HEK293 (cell line): Measurements from ENCODE around the gene FOXC1.

ENCODE experiments used
- CTCF ChIA-PET: fragments of 350-600 bp; formaldehyde crosslinking; extraction: SDS; loops from one replicate; lab custom pipeline; 2021; ENCODE audit warnings: antibody characterized with exemption; lab: Yijun Ruan, JAX
- POLR2A ChIA-PET: fragments of 300-600 bp; formaldehyde crosslinking; extraction: SDS; loops from one replicate; lab custom pipeline; 2020; ENCODE audit warnings: antibody characterized with exemption, inconsistent platforms; lab: Yijun Ruan, JAX
- H3K27ac ChIP-seq: fragments of 200-500 bp; sonication (Bioruptor generic); 2 replicates; pipeline ENCODE4 v1.5.1; 2014; ENCODE audit warnings: low read depth, low read length, control low read depth, inconsistent platforms; ENCODE audit errors: extremely low read depth
- H3K36me3 ChIP-seq, 2 experiments: fragments of 200-500 bp in 1 of 2; sonication (Bioruptor generic) in 1 of 2; 1 replicate in 1 of 2; 2 replicates in 1 of 2; pipeline ENCODE4 v1.5.1; 2014 to 2017; ENCODE audit warnings: inconsistent platforms in 2 of 2, low read length in 2 of 2; ENCODE audit not compliant: control insufficient read depth in 2 of 2, insufficient read depth in 1 of 2
- H3K4me1 ChIP-seq: fragments of 200-500 bp; sonication (Bioruptor generic); 2 replicates; pipeline ENCODE4 v1.5.1; 2014; ENCODE audit warnings: mild to moderate bottlenecking, low read length, inconsistent platforms; ENCODE audit not compliant: control insufficient read depth, insufficient read depth
- H3K4me3 ChIP-seq: 2 replicates; pipeline ENCODE4 v1.5.1; 2011; ENCODE audit warnings: low read depth, mild to moderate bottlenecking, control low read depth, low read length, moderate library complexity
- H3K9me3 ChIP-seq: fragments of 200-500 bp; sonication (Bioruptor generic); 2 replicates; pipeline ENCODE4 v1.5.1; 2014; ENCODE audit warnings: low read depth, low read length, inconsistent platforms; ENCODE audit not compliant: control insufficient read depth, insufficient read depth
- GLI4 ChIP-seq: fragments of 450-650 bp; formaldehyde crosslinking; IDR thresholded peaks from 2 replicates; pipeline ENCODE4 v1.5.1; 2016; ENCODE audit warnings: missing biosample characterization, missing genetic modification characterization
- GLIS2 ChIP-seq: fragments of 450-650 bp; formaldehyde crosslinking; IDR thresholded peaks from 2 replicates; pipeline ENCODE4 v1.5.1; 2016; ENCODE audit warnings: missing biosample characterization, missing genetic modification characterization
- KLF1 ChIP-seq: fragments of 450-650 bp; formaldehyde crosslinking; IDR thresholded peaks from 2 replicates; pipeline ENCODE4 v1.5.1; 2016; ENCODE audit warnings: missing biosample characterization, missing genetic modification characterization
- KLF8 ChIP-seq: fragments of 450-650 bp; formaldehyde crosslinking; IDR thresholded peaks from 2 replicates; pipeline ENCODE4 v1.5.1; 2016; ENCODE audit warnings: missing biosample characterization, missing genetic modification characterization
- REPIN1 ChIP-seq: fragments of 450-650 bp; formaldehyde crosslinking; IDR thresholded peaks from 2 replicates; pipeline ENCODE4 v1.5.1; 2017; ENCODE audit warnings: missing biosample characterization, missing genetic modification characterization, low read depth
- SALL2 ChIP-seq: fragments of 450-650 bp; formaldehyde crosslinking; IDR thresholded peaks from 2 replicates; pipeline ENCODE4 v1.5.0; 2017; ENCODE audit warnings: missing biosample characterization, mild to moderate bottlenecking, missing genetic modification characterization, borderline replicate concordance
- SCRT2 ChIP-seq: fragments of 450-650 bp; formaldehyde crosslinking; IDR thresholded peaks from 2 replicates; pipeline ENCODE4 v1.5.1; 2016; ENCODE audit warnings: missing biosample characterization, missing genetic modification characterization
- SP2 ChIP-seq: fragments of 450-650 bp; formaldehyde crosslinking; IDR thresholded peaks from 2 replicates; pipeline ENCODE4 v1.5.1; 2016; ENCODE audit warnings: missing biosample characterization, missing genetic modification characterization
- TRIM28 ChIP-seq: IDR thresholded peaks from 2 replicates; pipeline ENCODE4 v1.6.1; 2011; ENCODE audit warnings: low read length, control low read depth, borderline replicate concordance
- ZBTB1 ChIP-seq: fragments of 450-650 bp; formaldehyde crosslinking; IDR thresholded peaks from 2 replicates; pipeline ENCODE4 v1.5.1; 2016; ENCODE audit warnings: missing biosample characterization, missing genetic modification characterization
- ZBTB17 ChIP-seq: fragments of 450-650 bp; formaldehyde crosslinking; IDR thresholded peaks from 2 replicates; pipeline ENCODE4 v1.5.1; 2016; ENCODE audit warnings: missing biosample characterization, missing genetic modification characterization
- ZBTB20 ChIP-seq: fragments of 450-650 bp; formaldehyde crosslinking; IDR thresholded peaks from 2 replicates; pipeline ENCODE4 v1.5.1; 2016; ENCODE audit warnings: missing biosample characterization, missing genetic modification characterization
- ZBTB7A ChIP-seq: fragments of 450-650 bp; formaldehyde crosslinking; IDR thresholded peaks from 2 replicates; pipeline ENCODE4 v1.5.1; 2016; ENCODE audit warnings: low read depth, missing biosample characterization, missing genetic modification characterization
- ZBTB8A ChIP-seq: fragments of 450-650 bp; formaldehyde crosslinking; IDR thresholded peaks from 2 replicates; pipeline ENCODE4 v1.5.1; 2016; ENCODE audit warnings: missing biosample characterization, missing genetic modification characterization
- ZNF19 ChIP-seq: fragments of 450-650 bp; formaldehyde crosslinking; IDR thresholded peaks from 2 replicates; pipeline ENCODE4; 2016; ENCODE audit warnings: missing biosample characterization, missing genetic modification characterization, low read depth
- ZNF2 ChIP-seq: fragments of 450-650 bp; formaldehyde crosslinking; IDR thresholded peaks from 2 replicates; pipeline ENCODE4 v1.5.1; 2016; ENCODE audit warnings: missing biosample characterization, missing genetic modification characterization
- ZNF202 ChIP-seq: fragments of 450-650 bp; formaldehyde crosslinking; IDR thresholded peaks from 2 replicates; pipeline ENCODE4 v1.5.1; 2016; ENCODE audit warnings: missing biosample characterization, missing genetic modification characterization, borderline replicate concordance
- ZNF274 ChIP-seq, 2 experiments: fragments of 200-500 bp in 1 of 2; fragments of 450-650 bp in 1 of 2; sonication (Bioruptor generic) in 1 of 2; formaldehyde crosslinking in 1 of 2; IDR thresholded peaks; 2 replicates each; pipeline versions ENCODE4 v1.5.1 to v1.6.1; 2014 to 2016; ENCODE audit warnings: borderline replicate concordance in 1 of 2, inconsistent platforms in 1 of 2, low read length in 1 of 2, missing biosample characterization in 1 of 2, missing genetic modification characterization in 1 of 2
- ZNF292 ChIP-seq: fragments of 450-650 bp; formaldehyde crosslinking; IDR thresholded peaks from 2 replicates; pipeline ENCODE4 v1.5.1; 2016; ENCODE audit warnings: low read depth, missing biosample characterization, missing genetic modification characterization, borderline replicate concordance
- ZNF341 ChIP-seq: fragments of 450-650 bp; formaldehyde crosslinking; IDR thresholded peaks from 2 replicates; pipeline ENCODE4; 2016; ENCODE audit warnings: low read depth, missing biosample characterization, missing genetic modification characterization
- ZNF433 ChIP-seq: fragments of 450-650 bp; formaldehyde crosslinking; IDR thresholded peaks from 2 replicates; pipeline ENCODE4 v1.5.1; 2016; ENCODE audit warnings: missing biosample characterization, missing genetic modification characterization, low read depth
- ZNF529 ChIP-seq: fragments of 450-650 bp; formaldehyde crosslinking; IDR thresholded peaks from 2 replicates; pipeline ENCODE4 v1.5.1; 2017; ENCODE audit warnings: missing genetic modification characterization, missing biosample characterization; ENCODE audit not compliant: insufficient replicate concordance
- ZNF600 ChIP-seq: fragments of 450-650 bp; formaldehyde crosslinking; IDR thresholded peaks from 2 replicates; pipeline ENCODE4 v1.5.1; 2016; ENCODE audit warnings: missing biosample characterization, missing genetic modification characterization
- ZNF692 ChIP-seq: fragments of 450-650 bp; formaldehyde crosslinking; IDR thresholded peaks from 2 replicates; pipeline ENCODE4 v1.5.1; 2016; ENCODE audit warnings: missing biosample characterization, missing genetic modification characterization
- ZNF701 ChIP-seq: fragments of 450-650 bp; formaldehyde crosslinking; IDR thresholded peaks from 2 replicates; pipeline ENCODE4 v1.5.1; 2016; ENCODE audit warnings: missing biosample characterization, missing genetic modification characterization
- ZNF768 ChIP-seq: fragments of 450-650 bp; formaldehyde crosslinking; IDR thresholded peaks from 2 replicates; pipeline ENCODE4 v1.5.1; 2018; ENCODE audit warnings: missing biosample characterization, mild to moderate bottlenecking, missing genetic modification characterization
- ZNF777 ChIP-seq: fragments of 450-650 bp; formaldehyde crosslinking; IDR thresholded peaks from 2 replicates; pipeline ENCODE4 v1.5.1; 2017; ENCODE audit warnings: missing biosample characterization, missing genetic modification characterization, borderline replicate concordance
- TF ChIP-seq, protein P1 (sequence below): fragments of 450-650 bp; formaldehyde crosslinking; IDR thresholded peaks from 2 replicates; pipeline ENCODE4 v1.5.1; 2017; ENCODE audit warnings: missing biosample characterization, mild to moderate bottlenecking, missing genetic modification characterization, moderate library complexity
- TF ChIP-seq, protein P2 (sequence below): fragments of 450-650 bp; formaldehyde crosslinking; IDR thresholded peaks from 2 replicates; pipeline ENCODE4 v1.5.1; 2016; ENCODE audit warnings: missing biosample characterization, missing genetic modification characterization

FOXC1 gene

GRCh38 chr6:1608222-1609040 lies 1.3 kb upstream of the FOXC1 start:
- Histone ChIP-seq H3K4me3 (no peak overlapping the region), H3K9me3 (no peaks in the 10 kb centered on the region), H3K36me3 (peaks cover 17 to 29% of the 10 kb centered on the region in 2 experiments), H3K4me1 (peaks cover 9% of the 10 kb centered on the region), H3K27ac (peak overlapping the region; percentile 100)
- TF ChIP-seq SP2 (tag by site-specific recombination) (peak; percentile 8; the same call in 1 of the 2 replicates), ZNF341 (tag by site-specific recombination) (peak; percentile 78), KLF8 (tag by site-specific recombination) (peak; percentile 31; the same call in 1 of the 2 replicates), ZNF202 (tag by site-specific recombination) (peak; percentile 53; the same call in 1 of the 2 replicates), ZBTB7A (tag by site-specific recombination) (peak; percentile 34; the same call in 1 of the 2 replicates), KLF1 (tag by site-specific recombination) (no peak; the same call in 1 of the 2 replicates), GLI4 (tag by site-specific recombination) (no peak)
- CTCF ChIA-PET, result interaction anchor here (0.6 to 2.9 kb wide), 3 partner anchors 11 to 409 kb away, joined by 3 to 23 read pairs (median 3); no protein-coding TSS in a partner anchor
- POLR2A ChIA-PET, result interaction anchor here (0.7 to 4.1 kb wide), 3 partner anchors 11 to 1454 kb away, joined by 3 to 24 read pairs (median 6); no protein-coding TSS in a partner anchor

- Histone ChIP-seq H3K4me1 (peaks cover 3% of the 10 kb centered on the region), H3K27ac (peak overlapping the region; percentile 100), H3K36me3 (peaks cover 21 to 36% of the 10 kb centered on the region in 2 experiments), H3K4me3 (peak overlapping the region; percentile 59), H3K9me3 (no peaks in the 10 kb centered on the region)
- ChIA-PET POLR2A (interaction anchor here (0.7 to 4.1 kb wide), 11 partner anchors 12 to 1453 kb away, joined by 3 to 32 read pairs (median 6); no protein-coding TSS in a partner anchor), CTCF (no interaction called here)
- TF ChIP-seq ZNF274 (IDR thresholded peaks at IDR 0.05; ENCODE audit: low read length) (no peak), ZNF274 (tag by site-specific recombination; IDR thresholded peaks at IDR 0.05; ENCODE audit: borderline replicate concordance) (no peak), ZNF777 (no peak), ZNF701 (tag by site-specific recombination) (no peak), ZBTB1 (tag by site-specific recombination) (no peak), ZNF692 (tag by site-specific recombination) (peak; percentile 56; the same call in 1 of the 2 replicates), ZNF433 (tag by site-specific recombination) (no peak), GLIS2 (peak; percentile 61; the same call in 1 of the 2 replicates), ZNF768 (no peak), ZNF19 (tag by site-specific recombination) (no peak), REPIN1 (no peak), ZNF292 (tag by site-specific recombination) (no peak), ZNF600 (tag by site-specific recombination) (peak; percentile 41), SP2 (tag by site-specific recombination) (peak; percentile 11; the same call in 1 of the 2 replicates), SCRT2 (tag by site-specific recombination) (no peak), ZBTB17 (no peak), ZBTB20 (peak; percentile 82; the same call in 1 of the 2 replicates), ZNF2 (tag by site-specific recombination) (no peak), ZNF529 (tag by site-specific recombination) (no peak), SALL2 (no peak), ZBTB8A (tag by site-specific recombination) (peak; percentile 73), TRIM28 (no peak)
- TF ChIP-seq, protein P1, sequence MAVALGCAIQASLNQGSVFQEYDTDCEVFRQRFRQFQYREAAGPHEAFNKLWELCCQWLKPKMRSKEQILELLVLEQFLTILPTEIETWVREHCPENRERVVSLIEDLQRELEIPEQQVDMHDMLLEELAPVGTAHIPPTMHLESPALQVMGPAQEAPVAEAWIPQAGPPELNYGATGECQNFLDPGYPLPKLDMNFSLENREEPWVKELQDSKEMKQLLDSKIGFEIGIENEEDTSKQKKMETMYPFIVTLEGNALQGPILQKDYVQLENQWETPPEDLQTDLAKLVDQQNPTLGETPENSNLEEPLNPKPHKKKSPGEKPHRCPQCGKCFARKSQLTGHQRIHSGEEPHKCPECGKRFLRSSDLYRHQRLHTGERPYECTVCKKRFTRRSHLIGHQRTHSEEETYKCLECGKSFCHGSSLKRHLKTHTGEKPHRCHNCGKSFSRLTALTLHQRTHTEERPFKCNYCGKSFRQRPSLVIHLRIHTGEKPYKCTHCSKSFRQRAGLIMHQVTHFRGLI (tag by site-specific recombination), result no peak
- TF ChIP-seq, protein P2, sequence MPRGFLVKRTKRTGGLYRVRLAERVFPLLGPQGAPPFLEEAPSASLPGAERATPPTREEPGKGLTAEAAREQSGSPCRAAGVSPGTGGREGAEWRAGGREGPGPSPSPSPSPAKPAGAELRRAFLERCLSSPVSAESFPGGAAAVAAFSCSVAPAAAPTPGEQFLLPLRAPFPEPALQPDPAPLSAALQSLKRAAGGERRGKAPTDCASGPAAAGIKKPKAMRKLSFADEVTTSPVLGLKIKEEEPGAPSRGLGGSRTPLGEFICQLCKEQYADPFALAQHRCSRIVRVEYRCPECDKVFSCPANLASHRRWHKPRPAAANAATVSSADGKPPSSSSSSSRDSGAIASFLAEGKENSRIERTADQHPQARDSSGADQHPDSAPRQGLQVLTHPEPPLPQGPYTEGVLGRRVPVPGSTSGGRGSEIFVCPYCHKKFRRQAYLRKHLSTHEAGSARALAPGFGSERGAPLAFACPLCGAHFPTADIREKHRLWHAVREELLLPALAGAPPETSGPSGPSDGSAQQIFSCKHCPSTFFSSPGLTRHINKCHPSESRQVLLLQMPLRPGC, result no peak
Observed at GRCh38 chr6:1609041-1609647, 571 bp upstream of the FOXC1 start.
